H1 (cell line): ENCODE results near the gene INPP5A. TPM values are rescaled to one million over a fixed set of nuclear protein-coding genes. Genes with fewer than 3 reads are reported as not detected.

Source experiments
- CBX5 ChIP-seq: fragments of 300-800, 300-1000 bp; sonication (generic); IDR thresholded peaks from 2 replicates; pipeline ENCODE4 v1.7.1; 2016; ENCODE audit warnings: antibody characterized with exemption, low read length, low read depth
- CEBPB ChIP-seq: IDR thresholded peaks from 2 replicates; pipeline ENCODE4 v1.6.1; 2012; ENCODE audit warnings: low read depth, low read length
- CHD7 ChIP-seq: fragments of 300-600 bp; sonication (generic); IDR thresholded peaks from 2 replicates; pipeline ENCODE4 v1.7.1; 2012; ENCODE audit warnings: low read length, moderate library complexity, mild to moderate bottlenecking, inconsistent platforms; ENCODE audit not compliant: insufficient replicate concordance
- CREB1 ChIP-seq: IDR thresholded peaks from 2 replicates; pipeline ENCODE4 v1.6.1; 2012; ENCODE audit warnings: inconsistent platforms
- GABPA ChIP-seq: IDR thresholded peaks from 2 replicates; pipeline ENCODE4 v1.6.1; 2011; ENCODE audit warnings: mild to moderate bottlenecking, low read length, moderate library complexity, borderline replicate concordance; ENCODE audit not compliant: insufficient read depth
- KDM4A ChIP-seq: IDR thresholded peaks from one replicate; pipeline ENCODE4 v1.7.1; 2012; ENCODE audit warnings: low read depth, mild to moderate bottlenecking, moderate library complexity, low read length, inconsistent platforms; ENCODE audit not compliant: severe bottlenecking
- NANOG ChIP-seq: IDR thresholded peaks from 2 replicates; pipeline ENCODE4 v1.6.1; 2011; ENCODE audit warnings: low read length, low read depth, mild to moderate bottlenecking, inconsistent platforms; ENCODE audit not compliant: insufficient read depth, poor library complexity, severe bottlenecking
- POLR2A ChIP-seq, 2 experiments: IDR thresholded peaks; 1 replicate in 1 of 2; 2 replicates in 1 of 2; pipeline ENCODE4 v1.6.1; 2011; ENCODE audit warnings: low read depth in 2 of 2, low read length in 2 of 2, mild to moderate bottlenecking in 2 of 2; ENCODE audit errors: control extremely low read depth in 1 of 2
- SIRT6 ChIP-seq: IDR thresholded peaks from one replicate; pipeline ENCODE4 v1.7.1; 2012; ENCODE audit warnings: low read length, inconsistent platforms
- TAF7 ChIP-seq: optimal IDR thresholded peaks from 2 replicates; pipeline ENCODE3; 2011; ENCODE audit warnings: low read depth, mild to moderate bottlenecking, inconsistent platforms, low read length, moderate library complexity, borderline replicate concordance
- TEAD4 ChIP-seq: IDR thresholded peaks from 2 replicates; pipeline ENCODE4 v1.6.1; 2012; ENCODE audit warnings: low read depth, low read length, inconsistent platforms, mixed read lengths
- polyA plus RNA-seq, 7 experiments: library from polyadenylated mRNA; depleted of rRNA in 3 of 7; stranded (reverse) in 5 of 7; unstranded in 2 of 7; fragments of >200 nt in 5 of 7; fragments of 200-250 nt in 2 of 7; gene quantifications; 1 replicate in 5 of 7; 2 replicates in 1 of 7; 4 replicates in 1 of 7; pipeline versions ENCODE4 v1.2.1 to v1.2.3, GENCODE V29; 2011 to 2013; ENCODE audit warnings: missing spikeins in 2 of 7, mixed read lengths in 2 of 7
- total RNA-seq: library from RNA; stranded (reverse); fragmentation: NEBNext Ultra II Directional; extraction: Animal tissue kit (Norgen Biotek cat#: 25700); gene quantifications from 2 replicates; pipeline ENCODE4 v1.2.1, GENCODE V29; 2021

The INPP5A gene
- total and polyA plus RNA-seq, 2 of the 8 experiments (the other 6 are each of a cell fraction or from before 2014, with no cell fraction given), result 19.7 to 27.5 TPM

GRCh38 chr10:132716691-132717490, 179.3 kb downstream of the INPP5A start (continued):
- no peak for TF ChIP-seq CHD7
- TF ChIP-seq GABPA, result no peak
- TF ChIP-seq CBX5, result no peak
- no peak for TF ChIP-seq TAF7
- TF ChIP-seq POLR2A (IDR thresholded peaks at IDR 0.05; ENCODE audit: control extremely low read depth in 1 of 2, low read depth in 2 of 2, low read length in 2 of 2), result no peak
- TF ChIP-seq CEBPB, result no peak
- no peak for TF ChIP-seq NANOG
- TF ChIP-seq TEAD4, result no peak
- TF ChIP-seq KDM4A, result no peak
- no peak for TF ChIP-seq SIRT6
- no peak for TF ChIP-seq CREB1
